Gastroesophageal sphincter (tissue), 4 donors: ENCODE data around the gene CRPPA. TPM values are rescaled to one million over a fixed set of nuclear protein-coding genes. Genes with fewer than 3 reads are reported as not detected.

Source experiments
- ATAC-seq: fragments of 150-250 bp; one replicate; pipeline ENCODE4 v1.9.1; 2016; ENCODE audit warnings: mild to moderate bottlenecking, moderate library complexity
- H3K27ac ChIP-seq, 4 donors: fragments of 200-600 bp; sonication (generic) in 3 of 4; 1 replicate in 3 of 4; 2 replicates in 1 of 4; pipeline ENCODE4 v1.5.1; 2016 to 2019
- H3K27me3 ChIP-seq: fragments of 200-600 bp; sonication (generic); one replicate; pipeline ENCODE4 v1.5.1; 2019
- H3K36me3 ChIP-seq, 2 donors: fragments of 200-600 bp; sonication (generic); one replicate each; pipeline ENCODE4 v1.5.1; 2019; ENCODE audit warnings: control low read depth in 1 of 2
- H3K4me1 ChIP-seq, 3 donors: fragments of 200-600 bp; sonication (generic); 1 replicate in 2 of 3; 2 replicates in 1 of 3; pipeline ENCODE4 v1.5.1; 2016 to 2019; ENCODE audit warnings: control low read depth in 2 of 3
- H3K4me3 ChIP-seq, 2 donors: fragments of 200-600 bp; sonication (generic); one replicate each; pipeline ENCODE4 v1.5.1; 2019; ENCODE audit warnings: mild to moderate bottlenecking in 1 of 2, moderate library complexity in 1 of 2
- H3K9me3 ChIP-seq, 3 donors: fragments of 200-600 bp; sonication (generic); one replicate each; pipeline ENCODE4 v1.5.1; 2017 to 2019; ENCODE audit warnings: control low read depth in 2 of 3
- CTCF ChIP-seq, 4 experiments: fragments of 200-600 bp in 2 of 4; fragments of 450-650 bp in 2 of 4; sonication (generic) in 1 of 4; IDR thresholded peaks; one replicate each; pipeline ENCODE4 v1.5.1; 2017 to 2019; ENCODE audit warnings: antibody characterized with exemption in 4 of 4, mild to moderate bottlenecking in 2 of 4, moderate library complexity in 2 of 4
- EP300 ChIP-seq: sonication (generic); formaldehyde crosslinking; IDR thresholded peaks from one replicate; pipeline ENCODE4 v1.6.1; 2017; ENCODE audit warnings: antibody characterized with exemption, mild to moderate bottlenecking
- POLR2A ChIP-seq, 2 donors: fragments of 450-650 bp; IDR thresholded peaks; one replicate each; pipeline ENCODE4 v1.6.1; 2017; ENCODE audit warnings: antibody characterized with exemption in 2 of 2, mild to moderate bottlenecking in 2 of 2, moderate library complexity in 1 of 2
- POLR2AphosphoS5 ChIP-seq: sonication (generic); formaldehyde crosslinking; IDR thresholded peaks from one replicate; pipeline ENCODE4 v1.6.1; 2017; ENCODE audit warnings: antibody characterized with exemption
- WGBS, 2 donors: methylation state at CpG; one replicate each; pipeline ENCODE4 v1.1.5; 2018; ENCODE audit warnings: low coverage in 1 of 2; 5-methylcytosine and 5-hydroxymethylcytosine counted together
- total RNA-seq, 4 donors: library from RNA; depleted of rRNA; stranded (reverse); fragments of >200 nt; gene quantifications; one replicate each; pipeline ENCODE4 v1.1.0, GENCODE V29; 2016

Gene CRPPA
- total RNA-seq, 4 donors from 2014 or later: 1.8 to 4.7 (median 3.7) TPM

DNA sequence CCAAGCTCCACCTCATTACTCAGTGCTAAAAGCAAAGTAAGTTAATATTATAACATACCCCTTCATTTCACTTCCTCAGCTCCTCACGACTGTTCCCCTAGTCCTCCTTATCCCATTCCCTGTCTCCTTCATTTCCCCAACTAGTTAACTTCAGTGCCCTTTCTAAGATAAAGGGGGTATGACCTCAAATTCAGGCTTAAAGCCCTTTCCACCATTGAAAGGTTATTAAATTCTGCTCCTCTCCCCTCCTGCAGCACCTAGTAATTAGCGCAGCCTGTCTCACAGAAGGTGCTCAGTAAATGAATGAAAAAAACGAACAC, 1.0 kb downstream of the CRPPA start:
- no peaks in the 10 kb centered on the region for H3K9me3 ChIP-seq
- peaks cover 6 to 29% (median 9%) of the 10 kb centered on the region in 3 donors for H3K4me1 ChIP-seq
- peak overlapping the region; percentile 87 to 98 (median 96) for H3K27ac ChIP-seq
- WGBS, 2 donors: 0 to 4% methylated on average over 1 to 3 of the region's 3 CpGs
- H3K36me3 ChIP-seq: no peaks in the 10 kb centered on the region
- H3K27me3 ChIP-seq: no peaks in the 10 kb centered on the region
- H3K4me3 ChIP-seq: peak overlapping the region; percentile 33 to 73
- ATAC-seq: no peak
- TF ChIP-seq EP300: no peak

GRCh38 chr7:16419859-16420258, 1.5 kb downstream of the CRPPA start:
- Histone ChIP-seq H3K27ac (peak overlapping the region; percentile 87 to 98 (median 96)), H3K4me1 (peaks cover 6 to 29% (median 9%) of the 10 kb centered on the region in 3 donors), H3K4me3 (peak overlapping the region in 1 of 2 donors; percentile 73), H3K9me3 (no peaks in the 10 kb centered on the region), H3K27me3 (no peaks in the 10 kb centered on the region), H3K36me3 (no peaks in the 10 kb centered on the region)
- WGBS, 2 donors: 78% methylated on average over 7 of the region's 10 CpGs; no CpG with 5 or more reads in 1 of the 2 donors
- ATAC-seq: no peak
- no peak for TF ChIP-seq POLR2AphosphoS5
- no peak for TF ChIP-seq POLR2A (IDR thresholded peaks at IDR 0.05)
- TF ChIP-seq EP300: no peak
- TF ChIP-seq CTCF (IDR thresholded peaks at IDR 0.05): no peak

DNA sequence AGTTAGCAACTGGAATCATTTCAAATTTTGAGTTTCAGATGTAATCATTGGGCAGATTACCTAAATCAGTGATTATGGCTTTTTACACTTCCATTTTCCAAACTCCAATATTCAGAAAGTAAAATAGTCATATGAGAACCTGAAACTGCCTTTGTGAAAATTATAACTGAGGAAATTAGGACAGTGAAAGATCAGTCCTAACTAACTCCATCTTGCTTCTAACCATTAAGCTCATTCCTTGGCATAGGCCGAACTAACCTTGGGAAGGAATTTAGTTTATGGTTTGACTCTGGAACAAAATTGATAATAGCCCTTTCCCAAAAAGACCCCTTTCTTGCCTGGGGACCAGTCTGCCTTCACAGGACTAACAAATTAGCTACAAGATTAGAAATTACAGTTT, 2.2 kb downstream of the CRPPA start:
- no peaks in the 10 kb centered on the region for H3K27me3 ChIP-seq
- H3K4me1 ChIP-seq: peaks cover 6 to 29% (median 9%) of the 10 kb centered on the region in 3 donors
- H3K9me3 ChIP-seq: no peaks in the 10 kb centered on the region
- no peak overlapping the region for H3K4me3 ChIP-seq
- no peaks in the 10 kb centered on the region for H3K36me3 ChIP-seq
- H3K27ac ChIP-seq: peak overlapping the region in 2 of 4 donors; percentile 95 to 98
- 88 to 93% methylated on average over 1 of the region's 1 CpG for WGBS, 2 donors
- TF ChIP-seq POLR2AphosphoS5 (no peak), CTCF (IDR thresholded peaks at IDR 0.05) (no peak), POLR2A (IDR thresholded peaks at IDR 0.05) (no peak), EP300 (no peak)
- ATAC-seq: no peak

GRCh38 chr7:16417906-16418305, 3.4 kb downstream of the CRPPA start:
- ATAC-seq: no peak
- WGBS, 2 donors: 18 to 29% methylated on average over 1 of the region's 1 CpG
- H3K9me3 ChIP-seq: no peaks in the 10 kb centered on the region
- no peak overlapping the region for H3K27ac ChIP-seq
- peaks cover 6 to 26% (median 9%) of the 10 kb centered on the region in 3 donors for H3K4me1 ChIP-seq
- no peak overlapping the region for H3K4me3 ChIP-seq
- H3K27me3 ChIP-seq: no peaks in the 10 kb centered on the region
- TF ChIP-seq CTCF (IDR thresholded peaks at IDR 0.05) (no peak), EP300 (no peak), POLR2A (IDR thresholded peaks at IDR 0.05) (no peak)
- H3K36me3 ChIP-seq: no peaks in the 10 kb centered on the region

GRCh38 chr7:16416289-16417282, 4.8 kb downstream of the CRPPA start:
- TF ChIP-seq CTCF (IDR thresholded peaks at IDR 0.05) (no peak), POLR2AphosphoS5 (no peak), POLR2A (IDR thresholded peaks at IDR 0.05) (no peak), EP300 (no peak)
- no peaks in the 10 kb centered on the region for H3K36me3 ChIP-seq
- no peak for ATAC-seq
- no peak overlapping the region for H3K4me3 ChIP-seq
- H3K27me3 ChIP-seq: no peaks in the 10 kb centered on the region
- no peaks in the 10 kb centered on the region for H3K9me3 ChIP-seq
- no peak overlapping the region for H3K27ac ChIP-seq
- 61 to 67% methylated on average over 6 of the region's 7 CpGs for WGBS, 2 donors
- peaks cover 2 to 13% (median 2%) of the 10 kb centered on the region in 3 donors for H3K4me1 ChIP-seq
